Upper lobe of left lung (tissue), 6 donors: ENCODE results near the gene PTPRD. TPM values are rescaled to one million over a fixed set of nuclear protein-coding genes. Genes with fewer than 3 reads are reported as not detected.

Experiments
- ATAC-seq, 2 donors: fragments of 200-7000 bp; cut with Tn5 transposase; one replicate each; pipeline ENCODE4 v1.9.1; 2022; ENCODE audit warnings: mild to moderate bottlenecking in 2 of 2, moderate library complexity in 2 of 2; ENCODE audit not compliant: low FRiP score in 2 of 2
- DNase-seq, 2 donors: peaks; one replicate each; pipeline ENCODE4 v3.0.0-alpha.2; 2019 to 2020
- H3K27ac ChIP-seq, 4 donors: fragments of 200-600 bp; sonication (generic); one replicate each; pipeline ENCODE4 v1.5.1; 2016 to 2019
- H3K27me3 ChIP-seq, 4 donors: fragments of 200-600 bp; sonication (generic); one replicate each; pipeline ENCODE4 v1.5.1; 2017 to 2019
- H3K36me3 ChIP-seq, 4 donors: fragments of 200-600 bp; sonication (generic); one replicate each; pipeline ENCODE4 v1.5.1; 2016 to 2019
- H3K4me1 ChIP-seq, 4 donors: fragments of 200-600 bp; sonication (generic); one replicate each; pipeline ENCODE4 v1.5.1; 2018 to 2019
- H3K4me3 ChIP-seq, 4 donors: fragments of 200-600 bp; sonication (generic); one replicate each; pipeline ENCODE4 v1.5.1; 2017 to 2019; ENCODE audit warnings: mild to moderate bottlenecking in 2 of 4, moderate library complexity in 1 of 4
- H3K9me3 ChIP-seq, 4 donors: fragments of 200-600 bp; sonication (generic); one replicate each; pipeline ENCODE4 v1.5.1; 2018 to 2019
- CTCF ChIP-seq, 6 experiments: fragments of 450-650 bp in 4 of 6; fragments of 200-600 bp in 2 of 6; sonication (generic) in 2 of 6; IDR thresholded peaks; one replicate each; pipeline ENCODE4 v1.5.1; 2016 to 2019; ENCODE audit warnings: antibody characterized with exemption in 6 of 6
- EP300 ChIP-seq, 4 donors: sonication (generic); formaldehyde crosslinking; IDR thresholded peaks; one replicate each; pipeline ENCODE4 v1.5.1; 2017; ENCODE audit warnings: antibody characterized with exemption in 4 of 4, control low read depth in 2 of 4
- POLR2A ChIP-seq, 4 donors: fragments of 450-650 bp; IDR thresholded peaks; one replicate each; pipeline ENCODE4 v1.5.1; 2016 to 2017; ENCODE audit warnings: antibody characterized with exemption in 4 of 4, mild to moderate bottlenecking in 2 of 4
- POLR2AphosphoS5 ChIP-seq, 2 donors: sonication (generic); formaldehyde crosslinking; IDR thresholded peaks; one replicate each; pipeline ENCODE4 v1.5.1; 2017; ENCODE audit warnings: antibody characterized with exemption in 2 of 2
- WGBS, 2 donors: methylation state at CpG; one replicate each; pipeline ENCODE4 v1.1.5; 2017 to 2018; 5-methylcytosine and 5-hydroxymethylcytosine counted together
- total RNA-seq, 6 donors: library from RNA; depleted of rRNA in 4 of 6; stranded (reverse); fragments of >200 nt in 4 of 6; gene quantifications; one replicate each; pipeline versions ENCODE4 v1.1.0 to v1.2.1, GENCODE V29; 2016 to 2021
- donor health status: DM: no; HTN: no; CAD: no; lungs with moderate emphysema.
- donor health status: DM: no; HTN: yes; CAD: no; lungs with severe emphysema.

Gene PTPRD
- total RNA-seq, 6 donors from 2014 or later = 7.4 to 46.1 (median 14.5) TPM

GRCh38 chr9:8424786-8425410 lies 2187.9 kb downstream of the PTPRD start:
- H3K4me3 ChIP-seq = no peak overlapping the region
- H3K27ac ChIP-seq = no peak overlapping the region
- WGBS, 2 donors = 83% methylated on average over 3 of the region's 3 CpGs
- no peak for DNase-seq
- TF ChIP-seq POLR2AphosphoS5 (IDR thresholded peaks at IDR 0.05) (no peak), CTCF (IDR thresholded peaks at IDR 0.05) (no peak), EP300 (IDR thresholded peaks at IDR 0.05) (no peak), POLR2A (IDR thresholded peaks at IDR 0.05) (no peak)
- ATAC-seq = no peak
- no peaks in the 10 kb centered on the region for H3K9me3 ChIP-seq
- no peaks in the 10 kb centered on the region for H3K27me3 ChIP-seq
- H3K36me3 ChIP-seq = no peaks in the 10 kb centered on the region
- H3K4me1 ChIP-seq = no peaks in the 10 kb centered on the region

- Histone ChIP-seq H3K4me1 (no peaks in the 10 kb centered on the region), H3K9me3 (no peaks in the 10 kb centered on the region), H3K27ac (no peak overlapping the region), H3K36me3 (no peaks in the 10 kb centered on the region), H3K4me3 (no peak overlapping the region), H3K27me3 (no peaks in the 10 kb centered on the region)
- no peak for ATAC-seq
- no peak for DNase-seq
- 70 to 74% methylated on average over 2 of the region's 2 CpGs for WGBS, 2 donors
- TF ChIP-seq EP300 (IDR thresholded peaks at IDR 0.05) (no peak), CTCF (IDR thresholded peaks at IDR 0.05) (no peak), POLR2AphosphoS5 (IDR thresholded peaks at IDR 0.05) (no peak), POLR2A (IDR thresholded peaks at IDR 0.05) (no peak)
These were observed 2192.4 kb downstream of the PTPRD start for GRCh38 chr9:8420416-8420815.

GRCh38 chr9:8419596-8420275 lies 2193.1 kb downstream of the PTPRD start:
- Histone ChIP-seq H3K9me3 (no peaks in the 10 kb centered on the region), H3K4me1 (no peaks in the 10 kb centered on the region), H3K27me3 (no peaks in the 10 kb centered on the region), H3K27ac (no peak overlapping the region), H3K4me3 (no peak overlapping the region), H3K36me3 (no peaks in the 10 kb centered on the region)
- DNase-seq (no peak), ATAC-seq (no peak)
- WGBS, 2 donors = 87 to 89% methylated on average over 3 of the region's 3 CpGs
- TF ChIP-seq POLR2A (IDR thresholded peaks at IDR 0.05) = no peak
- TF ChIP-seq EP300 (IDR thresholded peaks at IDR 0.05) = no peak
- no peak for TF ChIP-seq CTCF (IDR thresholded peaks at IDR 0.05)
- no peak for TF ChIP-seq POLR2AphosphoS5 (IDR thresholded peaks at IDR 0.05)

- TF ChIP-seq CTCF (IDR thresholded peaks at IDR 0.05) = no peak
- no peak for TF ChIP-seq POLR2AphosphoS5 (IDR thresholded peaks at IDR 0.05)
- TF ChIP-seq POLR2A (IDR thresholded peaks at IDR 0.05) = no peak
- TF ChIP-seq EP300 (IDR thresholded peaks at IDR 0.05) = no peak
- DNase-seq (no peak), ATAC-seq (no peak)
- Histone ChIP-seq H3K4me1 (no peaks in the 10 kb centered on the region), H3K36me3 (no peaks in the 10 kb centered on the region), H3K4me3 (no peak overlapping the region), H3K27ac (no peak overlapping the region), H3K9me3 (no peaks in the 10 kb centered on the region), H3K27me3 (no peaks in the 10 kb centered on the region)
- WGBS, 2 donors = 52 to 86% methylated on average over 1 of the region's 1 CpG
These were observed 2195.5 kb downstream of the PTPRD start for GRCh38 chr9:8417341-8417740.

GRCh38 chr9:8412327-8412726 lies 2200.5 kb downstream of the PTPRD start:
- H3K27ac ChIP-seq = no peak overlapping the region
- no peak for ATAC-seq
- TF ChIP-seq EP300 (IDR thresholded peaks at IDR 0.05) (no peak), POLR2AphosphoS5 (IDR thresholded peaks at IDR 0.05) (no peak), POLR2A (IDR thresholded peaks at IDR 0.05) (no peak), CTCF (IDR thresholded peaks at IDR 0.05) (no peak)
- H3K4me3 ChIP-seq = no peak overlapping the region
- no peaks in the 10 kb centered on the region for H3K36me3 ChIP-seq
- H3K4me1 ChIP-seq = no peaks in the 10 kb centered on the region
- no peak for DNase-seq
- H3K27me3 ChIP-seq = no peaks in the 10 kb centered on the region
- H3K9me3 ChIP-seq = no peaks in the 10 kb centered on the region
- 90 to 97% methylated on average over 3 of the region's 3 CpGs for WGBS, 2 donors
